ENCODE results near the gene PRKCG.

DNA sequence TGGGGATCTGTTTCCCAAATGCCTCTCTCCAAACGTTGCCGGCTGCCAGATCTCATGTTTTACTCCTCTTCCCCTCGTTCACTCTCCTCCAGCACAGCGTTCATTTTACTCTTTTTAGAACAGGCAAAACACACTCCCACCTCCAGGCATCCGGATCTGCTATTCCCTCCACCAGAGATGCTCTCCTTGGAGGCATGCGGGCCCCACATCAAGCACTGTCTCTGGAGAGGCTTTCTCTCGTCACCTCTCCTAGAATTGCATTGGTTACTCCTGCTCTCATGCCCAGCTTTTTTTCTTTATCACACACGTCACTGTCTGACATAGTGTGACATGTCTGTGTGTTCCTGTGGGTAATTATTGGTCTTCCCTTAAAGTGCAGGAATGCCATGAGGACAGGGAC lies 34.4 kb upstream of the PRKCG start:
- TF ChIP-seq, protein P1, sequence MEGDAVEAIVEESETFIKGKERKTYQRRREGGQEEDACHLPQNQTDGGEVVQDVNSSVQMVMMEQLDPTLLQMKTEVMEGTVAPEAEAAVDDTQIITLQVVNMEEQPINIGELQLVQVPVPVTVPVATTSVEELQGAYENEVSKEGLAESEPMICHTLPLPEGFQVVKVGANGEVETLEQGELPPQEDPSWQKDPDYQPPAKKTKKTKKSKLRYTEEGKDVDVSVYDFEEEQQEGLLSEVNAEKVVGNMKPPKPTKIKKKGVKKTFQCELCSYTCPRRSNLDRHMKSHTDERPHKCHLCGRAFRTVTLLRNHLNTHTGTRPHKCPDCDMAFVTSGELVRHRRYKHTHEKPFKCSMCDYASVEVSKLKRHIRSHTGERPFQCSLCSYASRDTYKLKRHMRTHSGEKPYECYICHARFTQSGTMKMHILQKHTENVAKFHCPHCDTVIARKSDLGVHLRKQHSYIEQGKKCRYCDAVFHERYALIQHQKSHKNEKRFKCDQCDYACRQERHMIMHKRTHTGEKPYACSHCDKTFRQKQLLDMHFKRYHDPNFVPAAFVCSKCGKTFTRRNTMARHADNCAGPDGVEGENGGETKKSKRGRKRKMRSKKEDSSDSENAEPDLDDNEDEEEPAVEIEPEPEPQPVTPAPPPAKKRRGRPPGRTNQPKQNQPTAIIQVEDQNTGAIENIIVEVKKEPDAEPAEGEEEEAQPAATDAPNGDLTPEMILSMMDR (IDR thresholded peaks at IDR 0.05): no peak
- TF ChIP-seq POLR2AphosphoS5 (IDR thresholded peaks at IDR 0.05) (no peak), POLR2A (IDR thresholded peaks at IDR 0.05) (no peak), EP300 (IDR thresholded peaks at IDR 0.05) (no peak)
